ENCODE results near the gene CLTB. TPM values are rescaled to one million over a fixed set of nuclear protein-coding genes. Genes with fewer than 3 reads are reported as not detected.

The CLTB gene
- total and polyA plus RNA-seq, 2 of the 13 experiments (the other 11 are each of a cell fraction or from before 2014, with no cell fraction given), result 23.3 to 33.8 TPM

- peak; percentile 57; the same call in 1 of the 2 replicates for TF ChIP-seq ZNF280D (CRISPR knock-in tag; IDR thresholded peaks at IDR 0.05)
- TF ChIP-seq ZNF281 (CRISPR knock-in tag; IDR thresholded peaks at IDR 0.05; ENCODE audit: borderline replicate concordance), result peak; percentile 60; the same call in 1 of the 2 replicates
- no peak for TF ChIP-seq ZNF816 (CRISPR knock-in tag; IDR thresholded peaks at IDR 0.05; ENCODE audit: borderline replicate concordance)
- 0 out of 2 replicates have a peak, but pooled peaks have one; percentile 74 for TF ChIP-seq ZBTB46 (CRISPR knock-in tag; IDR thresholded peaks at IDR 0.05; ENCODE audit: borderline replicate concordance)
- TF ChIP-seq E2F5 (CRISPR knock-in tag; conservative IDR thresholded peaks at IDR 0.05), result 0 out of 2 replicates have a peak, but pooled peaks have one; percentile 40
- TF ChIP-seq KLF11 (CRISPR knock-in tag; IDR thresholded peaks at IDR 0.05), result peak; percentile 82
- no peak for TF ChIP-seq CC2D1A (CRISPR knock-in tag; IDR thresholded peaks at IDR 0.05)
- TF ChIP-seq TGIF2 (CRISPR knock-in tag; IDR thresholded peaks at IDR 0.05), result peak; percentile 73
- peak; percentile 89; the same call in 1 of the 2 replicates for TF ChIP-seq CSRNP1 (CRISPR knock-in tag; IDR thresholded peaks at IDR 0.05)
- TF ChIP-seq ZNF33A (CRISPR knock-in tag; IDR thresholded peaks at IDR 0.05; ENCODE audit: borderline replicate concordance), result no peak
- no peak for TF ChIP-seq KLF9 (CRISPR knock-in tag; IDR thresholded peaks at IDR 0.05; ENCODE audit: low read depth)
- TF ChIP-seq SMARCC2 (IDR thresholded peaks at IDR 0.05), result no peak
- TF ChIP-seq DMAP1 (CRISPR knock-in tag; IDR thresholded peaks at IDR 0.05), result peak; percentile 98
- TF ChIP-seq ZNF572 (CRISPR knock-in tag; IDR thresholded peaks at IDR 0.05), result peak; percentile 84; the same call in 1 of the 2 replicates
- TF ChIP-seq ZNF567 (CRISPR knock-in tag; IDR thresholded peaks at IDR 0.05; ENCODE audit: borderline replicate concordance), result no peak
- TF ChIP-seq POLR2A (IDR thresholded peaks at IDR 0.05; ENCODE audit: insufficient read depth in 1 of 2, low read depth in 2 of 2, low read length in 2 of 2), result peak; percentile 78 to 91
- TF ChIP-seq ZSCAN22 (CRISPR knock-in tag; IDR thresholded peaks at IDR 0.05), result no peak
- TF ChIP-seq ZBTB1 (CRISPR knock-in tag; IDR thresholded peaks at IDR 0.05; ENCODE audit: borderline replicate concordance), result no peak
Observed at GRCh38 chr5:176388444-176389134, 27.8 kb downstream of the CLTB start, which contains the start of the genes HIGD2A and NOP16 (continued).

Measured in HepG2 (cell line).